ENCODE data around the gene OR52L1. TPM values are rescaled to one million over a fixed set of nuclear protein-coding genes. Genes with fewer than 3 reads are reported as not detected.
A peak's percentile ranks its signal among the peaks of the same experiment; 100 is the strongest.
"Not testable (repeated sequence)": the region's sequence is repeated elsewhere in the genome, so short reads cannot be mapped to it uniquely, and the experiment has no call there.

OR52L1 gene
- total and polyA plus RNA-seq, 4 donors, result not detected

GRCh38 chr11:5960704-5961320 lies 26.0 kb downstream of the OR52L1 start:
- not testable (repeated sequence) for H3K9me3 ChIP-seq (ENCODE audit: control insufficient read depth, insufficient read depth, low read length); H3K27me3 ChIP-seq (ENCODE audit: control insufficient read depth, insufficient read depth, low read length); H3K4me3 ChIP-seq (ENCODE audit: low read depth, low read length); H3K4me1 ChIP-seq (ENCODE audit: control insufficient read depth, insufficient read depth, low read length); DNase-seq (ENCODE audit: low read depth in 4 of 6, low spot score in 6 of 6); H3K27ac ChIP-seq (ENCODE audit: low read depth, low read length); H3K36me3 ChIP-seq (ENCODE audit: control insufficient read depth, insufficient read depth, low read length)
- WGBS (ENCODE audit: insufficient coverage), result 91% methylated on average over 27 of the region's 40 CpGs

DNA sequence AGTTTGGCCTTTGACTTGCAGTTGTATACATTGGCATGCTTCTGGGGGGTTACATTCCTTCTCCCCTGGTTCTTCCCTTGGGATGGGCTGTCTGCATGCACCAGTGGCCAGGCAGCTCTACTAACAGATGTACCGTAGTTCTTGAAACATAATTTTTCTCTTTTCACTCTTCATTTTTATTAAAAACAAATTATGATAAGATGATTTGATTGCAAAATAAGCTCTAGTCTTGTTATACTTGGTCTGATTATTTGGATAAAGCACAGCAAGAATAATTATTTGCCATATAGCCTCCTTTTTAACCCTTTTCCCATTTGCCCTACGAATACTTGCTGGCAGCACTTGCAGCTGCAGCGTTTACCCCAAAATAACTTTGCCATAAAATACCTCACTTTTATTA lies 31.2 kb downstream of the OR52L1 start:
- Histone ChIP-seq H3K4me3 (ENCODE audit: low read depth, low read length) (no peak overlapping the region), H3K36me3 (ENCODE audit: control insufficient read depth, insufficient read depth, low read length) (no peaks in the 10 kb centered on the region), H3K4me1 (ENCODE audit: control insufficient read depth, insufficient read depth, low read length) (no peaks in the 10 kb centered on the region), H3K9me3 (ENCODE audit: control insufficient read depth, insufficient read depth, low read length) (no peaks in the 10 kb centered on the region), H3K27ac (ENCODE audit: low read depth, low read length) (no peak overlapping the region), H3K27me3 (ENCODE audit: control insufficient read depth, insufficient read depth, low read length) (no peaks in the 10 kb centered on the region)
- 100% methylated on average over 1 of the region's 3 CpGs for WGBS (ENCODE audit: insufficient coverage)
- DNase-seq (ENCODE audit: low read depth in 4 of 6, low spot score in 6 of 6), result no peak

DNA sequence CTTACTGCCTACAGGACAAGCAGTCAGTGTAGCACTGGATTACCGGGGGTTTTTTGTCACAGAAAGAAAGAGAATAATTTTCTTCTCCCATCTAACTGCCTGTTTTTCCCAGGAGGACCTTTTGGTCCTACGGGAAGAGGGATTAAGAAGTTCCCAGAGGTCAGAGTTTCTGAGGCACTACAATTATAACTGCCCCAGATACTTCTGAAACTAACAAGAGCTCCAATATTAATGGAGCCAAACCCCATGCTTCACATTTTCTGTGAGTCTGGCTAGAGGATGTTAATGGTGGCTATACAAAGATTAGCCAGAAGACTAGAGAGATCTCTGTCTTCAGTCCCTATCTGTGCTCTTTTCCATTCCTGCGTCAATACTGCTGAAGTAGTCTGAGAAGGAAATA lies 44.8 kb downstream of the OR52L1 start, which contains the start of gene OR56A3:
OR56A3 (plus strand) TSS at position 301 of the 400 bp plus-strand sequence. CDS start 5,096 bp downstream, outside the sequence.
- no peak within 1 kb of the TSS for H3K4me3 ChIP-seq (ENCODE audit: low read depth, low read length)
- no peaks in the 10 kb centered on the region for H3K36me3 ChIP-seq (ENCODE audit: control insufficient read depth, insufficient read depth, low read length)
- DNase-seq (ENCODE audit: low read depth in 4 of 6, low spot score in 6 of 6), result no peak
- no CpG with 5 or more reads among the region's 3 CpGs for WGBS (ENCODE audit: insufficient coverage)
- no peaks in the 10 kb centered on the region for H3K27me3 ChIP-seq (ENCODE audit: control insufficient read depth, insufficient read depth, low read length)
- H3K27ac ChIP-seq (ENCODE audit: low read depth, low read length), result no peak within 1 kb of the TSS
- peaks cover 3% of the 10 kb centered on the region for H3K9me3 ChIP-seq (ENCODE audit: control insufficient read depth, insufficient read depth, low read length)
- no peaks in the 10 kb centered on the region for H3K4me1 ChIP-seq (ENCODE audit: control insufficient read depth, insufficient read depth, low read length)

GRCh38 chr11:5940748-5941147 lies 46.0 kb downstream of the OR52L1 start:
- peaks cover 3% of the 10 kb centered on the region for H3K9me3 ChIP-seq (ENCODE audit: control insufficient read depth, insufficient read depth, low read length)
- no peak overlapping the region for H3K4me3 ChIP-seq (ENCODE audit: low read depth, low read length)
- 100% methylated on average over 2 of the region's 2 CpGs for whole genome bisulfite sequencing (ENCODE audit: insufficient coverage)
- H3K36me3 ChIP-seq (ENCODE audit: control insufficient read depth, insufficient read depth, low read length), result no peaks in the 10 kb centered on the region
- H3K27ac ChIP-seq (ENCODE audit: low read depth, low read length), result no peak overlapping the region
- H3K4me1 ChIP-seq (ENCODE audit: control insufficient read depth, insufficient read depth, low read length), result no peaks in the 10 kb centered on the region
- H3K27me3 ChIP-seq (ENCODE audit: control insufficient read depth, insufficient read depth, low read length), result no peaks in the 10 kb centered on the region
- DNase-seq (ENCODE audit: low read depth in 4 of 6, low spot score in 6 of 6), result no peak

- peak in 1 of 6 donors; percentile 18 for DNase-seq (ENCODE audit: low read depth in 4 of 6, low spot score in 6 of 6)
- H3K27me3 ChIP-seq (ENCODE audit: control insufficient read depth, insufficient read depth, low read length), result no peaks in the 10 kb centered on the region
- H3K36me3 ChIP-seq (ENCODE audit: control insufficient read depth, insufficient read depth, low read length), result no peaks in the 10 kb centered on the region
- peaks cover 3% of the 10 kb centered on the region for H3K9me3 ChIP-seq (ENCODE audit: control insufficient read depth, insufficient read depth, low read length)
- H3K27ac ChIP-seq (ENCODE audit: low read depth, low read length), result no peak overlapping the region
- no peak overlapping the region for H3K4me3 ChIP-seq (ENCODE audit: low read depth, low read length)
- 61% methylated on average over 21 of the region's 21 CpGs for WGBS (ENCODE audit: insufficient coverage)
- no peaks in the 10 kb centered on the region for H3K4me1 ChIP-seq (ENCODE audit: control insufficient read depth, insufficient read depth, low read length)
Observed at GRCh38 chr11:5938603-5938965, 48.2 kb downstream of the OR52L1 start.

DNA sequence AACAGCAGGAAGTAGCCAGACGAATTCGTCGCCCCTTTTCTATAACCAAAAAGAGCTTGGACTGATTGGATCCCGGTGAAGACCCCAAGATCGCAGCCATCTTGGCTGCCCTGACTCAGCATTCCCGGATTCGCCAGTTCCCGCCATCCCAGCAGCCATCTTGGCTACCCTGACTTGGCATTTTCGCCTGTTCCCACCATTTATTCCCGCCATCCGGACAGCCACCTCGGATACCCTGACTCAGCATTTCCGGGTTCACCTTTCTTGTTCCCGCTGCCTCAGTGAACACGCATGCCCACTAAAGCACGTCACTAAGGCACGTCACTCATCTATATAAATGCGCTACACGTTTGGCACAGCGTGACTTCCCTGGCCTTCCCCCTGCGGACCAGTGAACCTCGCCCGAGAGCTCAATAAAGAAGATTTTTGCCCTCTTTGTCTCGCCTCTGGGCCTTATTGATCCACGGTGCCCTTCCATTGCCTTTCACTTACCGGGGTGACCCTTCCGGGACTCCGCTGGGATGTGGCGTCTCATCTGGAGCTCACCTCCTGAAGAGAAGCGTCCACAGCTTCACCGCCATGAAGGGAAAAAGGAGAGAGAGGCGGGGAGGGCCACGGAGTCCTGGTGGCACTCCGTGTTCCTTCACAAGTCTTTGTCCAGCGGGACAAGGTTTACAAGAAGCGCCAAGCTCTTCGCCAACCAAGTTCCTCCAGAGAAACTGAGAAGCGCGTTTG lies 48.8 kb downstream of the OR52L1 start:
- H3K36me3 ChIP-seq (ENCODE audit: control insufficient read depth, insufficient read depth, low read length), result no peaks in the 10 kb centered on the region
- no peak overlapping the region for H3K4me3 ChIP-seq (ENCODE audit: low read depth, low read length)
- 89% methylated on average over 39 of the region's 39 CpGs for WGBS (ENCODE audit: insufficient coverage)
- no peaks in the 10 kb centered on the region for H3K4me1 ChIP-seq (ENCODE audit: control insufficient read depth, insufficient read depth, low read length)
- H3K27me3 ChIP-seq (ENCODE audit: control insufficient read depth, insufficient read depth, low read length), result no peaks in the 10 kb centered on the region
- no peak for DNase-seq (ENCODE audit: low read depth in 4 of 6, low spot score in 6 of 6)
- H3K27ac ChIP-seq (ENCODE audit: low read depth, low read length), result no peak overlapping the region
- peaks cover 5% of the 10 kb centered on the region for H3K9me3 ChIP-seq (ENCODE audit: control insufficient read depth, insufficient read depth, low read length)

Small RNA genes within 50 kb of the gene (small RNA-seq; reads per million reads assigned to genes)
- gene RNA5SP329 (ENCODE audit: low replicate concordance), result not detected

Other genes starting within 250 kb of the OR52L1 start
- under 1 TPM in 1 of 2 donors, not detected in 1; 0.20 TPM for gene OR52N4, start 232.7 kb downstream of the OR52L1 start, total RNA-seq
- gene OR52N4, start 232.7 kb downstream of the OR52L1 start, polyA plus RNA-seq (ENCODE audit: insufficient read length in 2 of 2), result under 1 TPM in 1 of 2 donors, not detected in 1; 0.33 TPM
- gene OR52N5, start 203.6 kb downstream of the OR52L1 start, total RNA-seq, result not detected
- gene OR52N5, start 203.6 kb downstream of the OR52L1 start, polyA plus RNA-seq (ENCODE audit: insufficient read length in 2 of 2), result not detected
- not detected for gene OR52N1, start 195.7 kb downstream of the OR52L1 start, total RNA-seq
- gene OR52N1, start 195.7 kb downstream of the OR52L1 start, polyA plus RNA-seq (ENCODE audit: insufficient read length in 2 of 2), result not detected
- not detected for gene OR52N2, start 178.1 kb downstream of the OR52L1 start, total RNA-seq
- not detected for gene OR52N2, start 178.1 kb downstream of the OR52L1 start, polyA plus RNA-seq (ENCODE audit: insufficient read length in 2 of 2)
- not detected for gene OR52E6, start 145.1 kb downstream of the OR52L1 start, total RNA-seq
- not detected for gene OR52E6, start 145.1 kb downstream of the OR52L1 start, polyA plus RNA-seq (ENCODE audit: insufficient read length in 2 of 2)
- gene OR52E8, start 129.3 kb downstream of the OR52L1 start, total RNA-seq, result not detected
- gene OR52E8, start 129.3 kb downstream of the OR52L1 start, polyA plus RNA-seq (ENCODE audit: insufficient read length in 2 of 2), result not detected
- not detected for gene OR52E4, start 106.4 kb downstream of the OR52L1 start, total RNA-seq
- not detected for gene OR52E4, start 106.4 kb downstream of the OR52L1 start, polyA plus RNA-seq (ENCODE audit: insufficient read length in 2 of 2)
- not detected for gene OR52E5, start 93.8 kb downstream of the OR52L1 start, total RNA-seq
- gene OR52E5, start 93.8 kb downstream of the OR52L1 start, polyA plus RNA-seq (ENCODE audit: insufficient read length in 2 of 2), result not detected
- not detected for gene OR56A3, start 44.7 kb downstream of the OR52L1 start, total RNA-seq
- not detected for gene OR56A3, start 44.7 kb downstream of the OR52L1 start, polyA plus RNA-seq (ENCODE audit: insufficient read length in 2 of 2)
- not detected for gene OR56A5, start 18.5 kb downstream of the OR52L1 start, total RNA-seq
- not detected for gene OR56A5, start 18.5 kb downstream of the OR52L1 start, polyA plus RNA-seq (ENCODE audit: insufficient read length in 2 of 2)
- gene OR56A4, start 20.0 kb upstream of the OR52L1 start, total RNA-seq, result under 1 TPM in 1 of 2 donors, not detected in 1; 0.06 TPM
- under 1 TPM in 1 of 2 donors, not detected in 1; 0.06 TPM for gene OR56A4, start 20.0 kb upstream of the OR52L1 start, polyA plus RNA-seq (ENCODE audit: insufficient read length in 2 of 2)
- gene OR56A1, start 43.8 kb upstream of the OR52L1 start, total RNA-seq, result under 1 TPM; 0.06 to 0.10 TPM
- not detected for gene OR56A1, start 43.8 kb upstream of the OR52L1 start, polyA plus RNA-seq (ENCODE audit: insufficient read length in 2 of 2)
- not detected for gene OR56B4, start 120.7 kb upstream of the OR52L1 start, total RNA-seq
- not detected for gene OR56B4, start 120.7 kb upstream of the OR52L1 start, polyA plus RNA-seq (ENCODE audit: insufficient read length in 2 of 2)
- not detected for gene OR52B2, start 183.3 kb upstream of the OR52L1 start, total RNA-seq
- gene OR52B2, start 183.3 kb upstream of the OR52L1 start, polyA plus RNA-seq (ENCODE audit: insufficient read length in 2 of 2), result not detected
- not detected for gene OR52W1, start 212.2 kb upstream of the OR52L1 start, total RNA-seq
- gene OR52W1, start 212.2 kb upstream of the OR52L1 start, polyA plus RNA-seq (ENCODE audit: insufficient read length in 2 of 2), result under 1 TPM; 0.24 TPM
- not detected for gene C11orf42, start 218.6 kb upstream of the OR52L1 start, total RNA-seq
- 1 to 10 TPM; 1.2 to 2.0 TPM for gene C11orf42, start 218.6 kb upstream of the OR52L1 start, polyA plus RNA-seq (ENCODE audit: insufficient read length in 2 of 2)
- 10 to 100 TPM; 14.6 to 30.1 TPM for gene FHIP1B, start 247.7 kb upstream of the OR52L1 start, total RNA-seq
- gene FHIP1B, start 247.7 kb upstream of the OR52L1 start, polyA plus RNA-seq (ENCODE audit: insufficient read length in 2 of 2), result 10 to 100 TPM; 37.7 to 42.3 TPM

All from spinal cord (tissue), 10 donors.